NCI-H2081 (cell line): ENCODE measurements around the gene ALKBH8.
"Not testable (repeated sequence)": the region's sequence is repeated elsewhere in the genome, so short reads cannot be mapped to it uniquely, and the experiment has no call there.

Source experiments
- DNase-seq, 2 experiments: peaks; one replicate each; lab custom pipeline; 2025; lab: John Stamatoyannopoulos, UW

Gene ALKBH8

DNA sequence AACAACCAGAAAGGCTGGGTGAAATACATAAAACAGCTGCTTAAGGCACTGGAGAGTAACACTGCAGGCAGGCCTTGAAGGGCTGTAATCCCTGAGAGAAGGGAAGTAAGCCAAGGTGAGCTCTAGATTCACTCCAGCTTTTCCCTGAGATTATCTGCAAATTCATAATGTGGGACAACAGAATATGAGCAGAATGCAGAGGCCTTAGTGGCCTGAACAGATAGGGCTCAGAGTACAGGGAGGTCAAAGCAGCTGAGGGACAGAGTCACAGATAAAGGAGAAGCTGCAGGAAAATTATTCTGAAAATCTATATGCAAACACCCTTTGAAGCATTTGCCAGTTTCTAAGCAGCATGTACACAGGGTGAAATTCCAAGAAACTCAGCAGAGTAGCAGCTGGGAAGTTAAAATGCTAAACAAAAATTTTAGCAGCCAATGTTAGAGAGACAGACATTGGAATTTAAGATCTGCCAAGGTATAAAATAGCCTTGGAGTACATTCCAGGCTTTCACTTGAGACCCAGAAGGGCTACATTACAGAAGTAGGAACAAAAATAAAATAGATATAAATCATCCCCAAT lies 59.8 kb downstream of the ALKBH8 start:
- DNase-seq = no peak

DNA sequence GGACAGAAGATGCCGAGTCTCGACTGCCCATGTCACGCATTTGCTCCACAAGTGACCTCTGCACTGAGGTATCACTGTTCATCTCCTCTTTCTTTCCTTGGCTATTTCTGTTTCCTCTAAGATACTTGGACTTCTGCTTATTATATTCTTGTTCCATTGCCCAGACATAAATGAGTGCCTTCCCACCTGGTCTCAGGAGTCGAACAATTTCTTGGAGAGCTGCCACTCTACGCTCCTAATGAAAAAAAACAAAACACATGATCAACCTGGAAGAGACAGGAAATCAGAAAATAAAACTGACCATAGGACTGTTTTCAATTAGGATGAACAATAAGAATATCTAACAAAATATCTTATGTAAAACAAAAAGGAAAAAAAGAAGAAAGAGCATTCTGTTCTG lies 60.6 kb downstream of the ALKBH8 start:
- DNase-seq = no peak

DNA sequence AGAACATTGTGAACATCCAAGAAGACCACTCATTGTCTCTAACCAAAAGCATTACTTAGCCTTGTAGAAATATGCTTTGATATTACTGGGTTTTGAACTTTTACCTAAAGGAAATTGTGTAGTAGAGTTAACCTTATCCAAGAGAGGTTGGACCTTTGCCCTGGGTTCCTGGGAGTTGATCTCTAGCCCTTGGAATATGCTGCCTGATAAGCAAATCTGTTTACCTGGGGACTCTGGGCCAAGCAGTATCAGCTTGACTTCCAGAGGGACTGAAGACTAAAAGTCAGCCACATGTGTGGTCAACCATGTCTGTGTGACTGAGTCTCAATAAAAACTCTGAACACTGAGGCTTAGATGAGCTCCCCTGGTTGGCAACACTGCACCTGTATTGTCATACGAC lies 63.8 kb downstream of the ALKBH8 start:
- DNase-seq = no peak

DNA sequence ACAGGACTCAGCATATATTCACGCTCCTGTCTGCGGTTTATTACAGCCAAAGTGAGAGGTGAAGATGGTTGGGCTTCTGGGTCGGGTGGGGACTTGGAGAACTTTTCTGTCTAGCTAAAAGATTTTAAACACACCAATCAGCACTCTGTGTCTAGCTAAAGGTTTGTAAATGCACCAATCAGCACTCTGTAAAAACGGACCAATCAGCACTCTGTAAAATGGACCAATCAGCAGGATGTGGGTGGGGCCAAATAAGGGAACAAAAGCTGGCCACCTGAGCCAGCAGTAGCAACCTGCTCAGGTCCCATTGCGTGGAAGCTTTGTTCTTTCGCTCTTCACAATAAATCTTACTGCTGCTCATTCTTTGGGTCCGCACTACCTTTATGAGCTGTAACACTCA lies 68.2 kb downstream of the ALKBH8 start:
- DNase-seq = not testable (repeated sequence)

DNA sequence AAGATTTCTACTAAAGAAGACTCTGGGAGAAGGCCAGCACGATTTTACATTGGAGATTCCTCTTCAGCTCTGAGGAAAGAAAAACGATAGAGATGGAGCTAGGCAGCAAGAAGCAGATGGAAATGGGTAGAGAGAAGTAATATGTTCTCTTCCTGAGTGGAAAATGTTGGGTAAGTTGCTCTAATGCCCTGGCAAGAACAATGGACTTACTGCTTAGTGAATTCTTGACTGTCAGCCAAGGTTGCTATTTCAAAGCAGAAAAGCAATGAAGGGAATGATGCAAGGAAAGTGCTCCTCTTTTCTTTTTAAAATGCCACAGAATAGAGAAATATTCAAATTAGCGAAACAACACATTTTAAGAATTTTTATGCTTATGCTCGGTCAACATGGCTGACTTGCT lies 69.5 kb downstream of the ALKBH8 start:
- no peak for DNase-seq

DNA sequence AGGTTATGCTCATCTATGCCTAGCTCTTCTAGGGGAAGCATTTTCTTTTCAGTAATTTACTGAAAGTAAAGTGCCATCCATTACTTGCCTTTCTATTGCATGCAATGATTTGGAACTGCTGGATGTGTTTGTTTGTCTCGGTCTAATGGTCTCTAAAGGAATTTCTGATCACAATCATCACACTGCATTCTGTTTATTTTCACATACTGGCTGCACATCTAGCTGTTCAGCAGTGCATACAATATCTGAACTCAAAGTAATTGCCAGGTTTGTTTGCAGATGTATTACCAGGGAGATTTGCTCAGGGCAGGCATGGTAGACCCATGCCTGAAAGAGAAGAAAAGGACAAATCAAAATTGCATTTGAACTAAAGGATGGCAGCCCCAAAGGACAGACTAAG lies 71.5 kb downstream of the ALKBH8 start:
- no peak for DNase-seq

DNA sequence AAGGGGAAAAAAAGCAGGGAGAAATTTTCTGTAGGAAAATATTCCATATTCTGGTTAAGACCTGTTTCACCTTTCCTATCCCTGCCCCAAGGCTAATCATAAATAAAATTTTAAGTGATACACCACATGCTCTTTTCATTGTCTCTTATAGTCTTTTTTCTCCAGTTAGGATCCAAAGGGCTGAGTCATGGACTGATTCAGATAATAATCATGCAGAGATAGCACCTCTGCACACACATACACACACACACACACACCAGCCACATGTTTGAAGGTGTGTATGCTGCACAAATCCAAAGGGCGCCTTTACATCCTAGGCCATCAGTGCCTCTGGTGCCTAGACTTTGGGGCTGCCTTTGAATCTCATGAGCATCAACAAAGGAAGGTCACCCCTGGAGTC lies 72.4 kb downstream of the ALKBH8 start:
- DNase-seq = no peak

DNA sequence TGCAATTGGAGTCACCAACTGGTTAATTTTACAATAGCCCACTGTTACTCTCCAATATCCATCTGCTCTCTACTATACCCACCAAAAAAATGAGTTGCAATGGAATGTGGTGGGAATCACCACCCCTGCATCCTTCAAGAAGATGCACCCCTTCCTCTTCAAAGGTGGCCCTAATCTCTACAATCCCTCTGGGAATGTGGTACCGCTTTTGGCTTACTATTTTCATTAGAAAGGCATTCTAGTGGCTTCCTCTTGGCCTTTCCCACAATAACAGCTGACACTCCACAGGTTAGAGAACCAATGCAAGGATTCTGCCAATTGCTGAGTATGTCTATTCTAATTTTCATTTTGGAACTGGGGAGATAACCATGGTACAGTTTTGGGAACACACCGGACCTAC lies 74.7 kb downstream of the ALKBH8 start:
- DNase-seq = no peak

DNA sequence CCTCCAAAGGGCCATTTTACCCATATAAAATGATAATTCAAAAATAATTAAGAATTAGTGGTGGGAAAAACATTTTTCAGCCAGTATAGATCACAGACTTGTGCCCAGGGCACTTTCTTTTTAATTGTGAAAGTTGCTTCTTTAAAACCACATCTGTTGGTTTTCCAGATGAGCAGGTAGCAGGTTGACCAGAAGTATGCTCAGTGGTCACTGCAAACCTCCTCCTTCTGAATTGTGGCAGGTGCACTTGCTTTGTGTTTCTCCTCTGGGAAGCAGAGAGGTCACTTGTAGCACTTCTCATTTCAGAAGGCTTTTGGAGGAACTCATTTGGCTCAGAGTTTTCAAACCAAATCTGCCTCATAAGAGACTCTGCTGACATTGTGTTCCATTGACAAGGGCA lies 83.3 kb downstream of the ALKBH8 start:
- no peak for DNase-seq

DNA sequence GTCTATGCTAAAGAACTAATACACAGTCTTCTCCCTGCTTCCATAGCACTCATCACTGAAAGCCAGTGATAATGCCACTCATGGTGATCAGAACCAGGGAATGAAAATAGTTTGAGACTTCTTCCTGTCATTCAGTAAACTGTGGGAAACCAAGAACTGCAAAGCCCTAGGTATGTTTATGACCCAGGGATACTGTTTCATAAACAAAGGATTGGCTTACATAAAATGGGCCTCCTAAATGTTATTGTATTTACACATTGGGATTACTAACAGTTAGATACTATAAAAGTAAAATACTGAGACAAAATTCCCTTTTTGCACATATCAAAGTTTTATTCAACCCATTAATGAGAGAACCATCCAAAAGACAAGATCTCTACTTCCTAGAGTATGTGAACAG lies 86.6 kb downstream of the ALKBH8 start:
- DNase-seq = no peak

DNA sequence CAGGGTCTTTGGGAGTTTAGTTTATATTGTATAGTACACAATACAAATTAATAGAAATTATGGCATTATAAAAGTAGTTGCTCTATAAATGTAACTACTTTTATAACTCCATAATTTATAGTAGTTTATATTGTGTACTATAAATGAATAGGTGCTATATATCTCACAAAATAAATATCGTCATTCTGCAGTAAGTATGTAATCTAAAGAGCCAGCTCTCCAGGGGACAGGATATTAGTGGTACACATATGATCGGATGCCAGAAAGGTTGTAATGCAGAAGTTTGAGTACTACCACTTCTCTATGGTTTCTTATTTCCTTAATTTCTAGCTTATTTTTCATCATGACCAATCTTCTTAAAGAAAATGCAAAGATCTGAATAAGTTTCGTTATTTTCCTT lies 87.7 kb downstream of the ALKBH8 start:
- DNase-seq = no peak

DNA sequence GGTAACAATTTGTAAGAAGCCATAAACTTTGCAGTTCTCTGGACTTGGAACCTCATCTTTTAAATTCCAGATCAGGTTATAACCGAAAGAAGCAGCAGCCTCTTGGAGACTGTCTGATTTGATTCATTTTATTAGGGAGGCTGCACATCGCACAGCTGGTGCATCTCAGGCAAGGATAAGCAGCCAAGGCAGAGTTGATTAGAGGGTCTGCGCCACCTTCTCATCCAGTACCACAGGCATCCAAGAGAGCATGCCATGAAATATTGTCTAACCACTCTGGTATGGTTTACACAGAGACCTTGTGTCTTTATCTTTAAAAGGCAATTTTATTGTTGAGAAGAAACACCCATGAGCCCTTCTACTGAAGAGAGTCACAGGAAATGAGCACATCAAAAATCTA lies 91.7 kb downstream of the ALKBH8 start:
- no peak for DNase-seq

DNA sequence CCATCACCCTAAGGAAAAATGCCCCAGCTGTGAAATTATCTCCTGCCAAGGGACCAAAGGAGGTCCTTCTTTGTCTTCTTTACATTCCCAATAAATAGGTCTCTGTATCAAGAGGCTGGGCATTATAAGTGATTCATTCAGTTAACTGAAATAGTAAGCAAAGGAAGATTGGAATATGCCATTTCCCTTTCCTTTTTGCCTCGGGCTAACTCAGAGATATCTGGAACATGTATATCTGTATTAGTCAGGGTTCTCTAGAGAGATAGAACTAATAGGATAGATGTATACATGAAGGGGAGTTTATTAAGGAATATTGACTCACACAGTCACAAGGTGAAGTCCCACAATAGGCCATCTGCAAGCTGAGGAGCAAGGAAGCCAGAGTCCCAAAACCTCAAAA lies 92.6 kb downstream of the ALKBH8 start:
- no peak for DNase-seq

DNA sequence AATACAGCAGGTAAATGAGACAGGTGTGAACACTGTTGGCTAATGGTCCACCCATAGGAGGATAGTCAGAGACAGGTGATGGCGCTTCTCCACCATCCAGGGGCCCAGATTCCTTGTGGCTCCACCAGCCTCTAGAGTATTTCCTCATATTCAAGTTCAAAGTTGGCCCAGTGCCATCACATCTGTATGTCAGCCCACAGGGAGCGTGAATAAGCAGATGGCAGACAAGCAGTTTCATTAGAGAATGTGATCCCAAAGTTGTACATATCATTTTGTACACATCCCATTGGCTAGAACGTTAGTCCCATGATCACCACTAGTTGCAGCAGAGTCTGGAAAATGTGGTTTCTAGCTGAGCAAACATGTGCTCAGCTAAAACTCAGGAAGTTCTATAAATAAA lies 96.9 kb downstream of the ALKBH8 start:
- no peak for DNase-seq

DNA sequence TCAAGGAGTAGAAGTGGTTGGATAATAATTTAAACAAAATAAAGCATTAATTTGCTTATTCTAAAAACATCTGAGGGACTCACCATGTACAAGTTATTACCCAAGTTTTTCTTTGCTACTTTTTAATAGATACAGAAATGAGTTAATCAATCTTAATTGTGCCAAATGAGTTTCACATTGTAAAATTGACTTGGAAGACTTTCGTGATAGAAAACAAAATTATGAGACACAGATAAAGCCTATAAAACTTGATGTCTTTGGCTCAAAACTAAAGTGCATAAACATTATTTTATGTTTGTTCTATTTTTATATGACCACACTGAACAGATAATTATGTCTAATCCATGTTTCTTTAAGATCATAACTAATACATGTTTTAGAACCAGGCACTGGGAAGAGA lies 97.8 kb downstream of the ALKBH8 start:
- DNase-seq = no peak

DNA sequence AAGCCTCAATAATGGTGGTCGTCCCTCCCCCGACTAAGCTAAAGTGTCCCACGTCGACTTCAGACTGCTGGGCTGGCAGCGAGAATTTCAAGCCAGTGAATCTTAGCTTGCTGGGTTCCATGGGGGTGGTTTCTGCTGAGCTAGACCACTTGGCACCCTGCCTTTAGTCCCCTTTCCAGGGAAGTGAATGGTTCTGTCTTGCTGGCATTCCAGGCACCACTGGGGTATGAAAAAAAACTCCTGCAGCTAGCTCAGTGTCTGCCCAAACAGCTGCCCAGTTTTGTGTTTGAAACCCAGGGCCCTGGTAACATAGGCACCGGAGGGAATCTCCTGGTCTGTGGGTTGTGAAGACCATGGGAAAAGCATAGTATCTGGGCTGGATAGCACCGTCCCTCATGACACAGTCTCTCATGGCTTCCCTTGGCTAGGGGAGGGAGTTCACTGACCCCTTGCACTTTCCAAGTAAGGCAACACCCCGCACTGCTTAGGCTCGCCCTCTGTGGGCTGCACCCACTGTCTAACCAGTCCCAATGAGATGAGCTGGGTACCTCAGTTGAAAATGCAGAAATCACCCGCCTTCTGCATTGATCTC lies 99.2 kb downstream of the ALKBH8 start:
- not testable (repeated sequence) for DNase-seq

DNA sequence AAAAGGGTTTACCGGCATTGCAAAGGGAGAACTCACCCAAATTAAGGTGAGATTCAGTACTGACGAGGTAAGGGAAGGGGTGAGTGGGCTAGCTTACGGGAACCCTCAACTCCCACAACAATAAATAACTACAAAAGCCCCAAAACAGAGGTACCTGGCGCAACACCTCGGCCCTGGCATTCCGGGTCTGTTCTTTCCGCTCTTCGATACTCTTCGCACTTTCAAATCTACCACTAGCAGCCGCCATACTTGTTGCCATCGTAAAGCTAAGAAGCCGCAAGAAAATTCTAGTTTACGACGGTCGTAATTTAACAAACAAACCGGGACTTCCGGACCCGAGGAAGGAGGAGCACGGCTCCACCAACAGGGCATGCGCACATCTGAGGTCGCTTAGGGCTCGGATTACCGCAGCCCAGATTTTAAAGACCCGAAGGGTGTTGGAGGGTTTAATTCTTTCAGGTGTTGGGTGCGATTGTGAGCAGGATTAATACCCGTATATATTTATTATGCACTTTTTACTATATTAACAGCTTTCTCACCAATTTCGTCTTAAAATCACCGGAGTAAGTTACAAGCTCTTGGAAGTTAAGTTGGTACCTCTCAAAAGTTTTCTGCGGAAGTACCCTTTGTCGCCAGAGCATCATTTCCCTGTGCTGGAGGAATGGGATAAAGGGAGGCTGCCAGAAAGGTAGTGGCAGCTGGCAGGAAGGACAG lies 107.8 kb downstream of the ALKBH8 start, which contains the start of gene CWF19L2:
Gene CWF19L2 (minus strand): TSS at position 268 of the 714 bp plus-strand sequence. CDS start 9 bp downstream, at position 259.
- DNase-seq = peak; percentile 94 to 97

DNA sequence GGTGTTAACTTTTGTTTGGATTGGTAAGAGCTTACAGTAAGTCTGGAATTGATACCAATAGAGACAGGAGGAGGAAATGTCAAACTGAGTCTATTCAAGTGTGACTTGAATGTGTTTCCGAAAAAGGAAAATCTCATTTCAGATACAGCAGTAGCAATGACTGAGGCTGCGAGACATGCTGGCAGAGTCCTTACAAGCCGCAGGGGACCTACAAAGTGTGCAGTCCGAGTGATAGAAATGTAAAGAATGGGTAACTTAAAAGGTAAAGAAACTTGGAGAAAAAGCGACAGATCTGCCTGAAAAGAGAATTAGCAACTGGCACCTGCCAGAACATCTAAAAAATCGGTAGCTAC lies 108.4 kb downstream of the ALKBH8 start:
- DNase-seq = peak in 1 of 2 experiments; percentile 41

DNA sequence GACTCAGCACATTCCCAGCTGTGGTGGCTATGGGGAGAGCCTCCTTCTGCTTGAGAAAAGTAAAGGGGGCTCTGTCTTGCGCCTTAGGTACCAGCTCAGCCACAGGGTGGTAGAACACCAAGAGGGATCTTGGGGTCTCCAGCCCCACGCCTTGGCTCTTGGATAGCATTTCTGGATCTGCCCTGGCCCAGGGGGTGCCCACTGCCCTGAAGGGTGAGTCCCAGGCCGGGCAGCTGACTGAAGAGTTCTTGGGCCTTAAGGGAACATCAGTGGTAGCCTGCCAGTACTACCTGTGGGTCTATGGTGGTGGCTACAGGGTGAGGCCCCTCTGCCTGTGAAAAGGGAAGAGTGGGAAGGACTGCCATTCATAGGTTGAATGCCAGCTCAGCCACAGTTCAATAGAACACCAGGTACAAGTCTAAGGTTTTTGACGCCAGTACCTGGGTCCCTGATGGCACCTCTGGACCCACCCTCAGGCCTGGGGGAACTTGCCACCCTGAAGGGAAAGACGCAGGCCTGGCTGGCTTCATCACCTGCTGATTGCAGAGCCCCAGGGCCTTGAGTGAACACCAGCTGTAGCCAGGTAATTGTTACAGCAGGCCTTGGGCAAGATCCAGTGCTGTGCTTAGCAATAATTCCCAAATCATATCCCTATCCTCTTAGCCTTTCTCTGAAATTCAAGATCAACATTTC lies 111.8 kb downstream of the ALKBH8 start:
- DNase-seq = no peak
